Measurements from ENCODE around the gene GAL3ST1. TPM values are rescaled to one million over a fixed set of nuclear protein-coding genes. Genes with fewer than 3 reads are reported as not detected.

Gene GAL3ST1
- total and polyA plus RNA-seq, 4 donors: 1.0 to 19.4 (median 1.5) TPM

GRCh38 chr22:30539368-30539767 lies 35.1 kb downstream of the GAL3ST1 start:
- 97% methylated on average over 1 of the region's 1 CpG for WGBS

More at GRCh38 chr22:30539368-30539767, 35.1 kb downstream of the GAL3ST1 start:
- Histone ChIP-seq H3K4me3 (ENCODE audit: low read depth in 1 of 3, low read length in 3 of 3) (no peak overlapping the region), H3K36me3 (ENCODE audit: control insufficient read depth in 4 of 4, insufficient read depth in 3 of 4, low read depth in 1 of 4, low read length in 3 of 4) (no peaks in the 10 kb centered on the region), H3K4me1 (ENCODE audit: control insufficient read depth in 4 of 4, insufficient read depth in 4 of 4, low read length in 3 of 4) (peaks cover 0 to 8% (median 2%) of the 10 kb centered on the region in 4 donors), H3K27me3 (ENCODE audit: control insufficient read depth in 4 of 4, insufficient read depth in 4 of 4, low read length in 3 of 4) (no peaks in the 10 kb centered on the region), H3K9me3 (ENCODE audit: control insufficient read depth in 4 of 4, low read length in 3 of 4) (no peaks in the 10 kb centered on the region), H3K27ac (ENCODE audit: low read depth in 1 of 2, low read length in 2 of 2) (no peak overlapping the region), H3K9ac (ENCODE audit: low read depth in 1 of 2, low read length in 2 of 2) (no peak overlapping the region)
- DNase-seq (ENCODE audit: low spot score): no peak
- TF ChIP-seq HNF4A (conservative IDR thresholded peaks at IDR 0.05): no peak
- no peak for TF ChIP-seq EGR1 (IDR thresholded peaks at IDR 0.05; ENCODE audit: low read depth in 2 of 2)
- TF ChIP-seq ZBTB33 (IDR thresholded peaks at IDR 0.05): no peak
- TF ChIP-seq RAD21 (IDR thresholded peaks at IDR 0.05): no peak
- no peak for TF ChIP-seq CTCF (IDR thresholded peaks at IDR 0.05; ENCODE audit: low read depth, low read length, missing input control)
- no peak for TF ChIP-seq YY1 (IDR thresholded peaks at IDR 0.05)
- no peak for TF ChIP-seq REST (IDR thresholded peaks at IDR 0.05)
- TF ChIP-seq FOXA2 (IDR thresholded peaks at IDR 0.05): no peak
- TF ChIP-seq HNF4G (IDR thresholded peaks at IDR 0.05): no peak
- TF ChIP-seq NR2F2 (IDR thresholded peaks at IDR 0.05): no peak
- no peak for TF ChIP-seq FOXA1 (IDR thresholded peaks at IDR 0.05)
- no peak for TF ChIP-seq JUND (IDR thresholded peaks at IDR 0.05)
- no peak for TF ChIP-seq GABPA (IDR thresholded peaks at IDR 0.05 in 1 of 2, conservative IDR thresholded peaks at IDR 0.05 in 1 of 2)

All from liver (tissue), 9 donors.